ENCODE data around the gene TRIM65. TPM values are rescaled to one million over a fixed set of nuclear protein-coding genes. Genes with fewer than 3 reads are reported as not detected.

Gene TRIM65
- total and polyA plus RNA-seq, 2 of the 13 experiments (the other 11 are each of a cell fraction or from before 2014, with no cell fraction given), result 10.3 to 22.4 TPM

DNA sequence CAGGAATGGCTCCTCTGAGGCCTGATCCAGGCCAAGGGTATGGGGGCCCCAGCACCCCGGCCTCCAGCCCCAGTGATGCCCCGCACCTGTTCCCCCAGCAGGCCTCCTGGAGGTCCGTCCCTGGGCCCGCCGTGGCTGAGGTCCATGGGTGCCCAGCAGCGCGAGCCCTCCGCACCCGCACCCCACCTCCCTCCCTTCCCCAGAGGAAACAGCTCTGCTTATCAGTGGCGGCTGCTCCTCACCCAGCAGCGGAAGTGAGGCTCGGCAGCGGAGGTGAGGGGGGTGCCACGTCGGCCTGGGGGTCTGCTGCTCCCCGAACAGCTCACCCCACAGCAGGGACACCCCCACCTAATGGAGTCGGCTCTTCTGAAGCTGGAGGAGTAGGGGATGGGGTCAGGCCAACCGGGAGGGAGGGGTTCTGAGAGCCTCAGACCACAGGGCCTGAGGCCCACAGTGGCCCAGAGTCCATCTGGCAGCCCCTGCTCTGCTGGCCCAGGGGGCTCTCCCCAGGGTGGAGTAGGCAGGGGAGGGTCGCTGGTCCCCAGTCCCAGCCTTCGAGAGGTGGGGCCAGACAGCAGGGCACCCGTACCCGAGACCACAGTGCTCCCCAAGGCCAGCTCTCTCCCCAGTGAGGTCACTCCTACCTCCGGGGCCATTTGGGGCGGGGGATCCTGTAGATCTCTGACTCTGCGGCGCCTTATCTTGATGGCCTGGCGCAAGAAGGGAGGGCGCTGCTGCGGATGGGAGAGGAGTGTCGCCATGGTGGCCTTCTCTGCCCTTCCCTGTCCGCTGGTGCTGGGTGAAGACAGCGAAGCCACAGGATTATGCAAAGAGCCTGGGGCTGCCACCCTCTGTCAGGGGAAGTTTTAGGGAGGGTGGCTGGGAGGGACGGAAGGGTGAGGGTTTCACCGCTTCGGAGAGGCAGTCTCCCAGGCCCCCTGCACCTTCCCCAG is 52.9 kb downstream of the TRIM65 start, which contains the start of gene UNC13D (continued):
- TF ChIP-seq, protein P1, sequence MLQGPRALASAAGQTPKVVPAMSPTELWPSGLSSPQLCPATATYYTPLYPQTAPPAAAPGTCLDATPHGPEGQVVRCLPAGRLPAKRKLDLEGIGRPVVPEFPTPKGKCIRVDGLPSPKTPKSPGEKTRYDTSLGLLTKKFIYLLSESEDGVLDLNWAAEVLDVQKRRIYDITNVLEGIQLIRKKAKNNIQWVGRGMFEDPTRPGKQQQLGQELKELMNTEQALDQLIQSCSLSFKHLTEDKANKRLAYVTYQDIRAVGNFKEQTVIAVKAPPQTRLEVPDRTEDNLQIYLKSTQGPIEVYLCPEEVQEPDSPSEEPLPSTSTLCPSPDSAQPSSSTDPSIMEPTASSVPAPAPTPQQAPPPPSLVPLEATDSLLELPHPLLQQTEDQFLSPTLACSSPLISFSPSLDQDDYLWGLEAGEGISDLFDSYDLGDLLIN (CRISPR knock-in tag; IDR thresholded peaks at IDR 0.05; ENCODE audit: borderline replicate concordance), result no peak
- TF ChIP-seq ZNF766 (CRISPR knock-in tag; IDR thresholded peaks at IDR 0.05; ENCODE audit: borderline replicate concordance) (0 out of 2 replicates have a peak, but pooled peaks have one; percentile 58), ZFP90 (CRISPR knock-in tag; IDR thresholded peaks at IDR 0.05; ENCODE audit: borderline replicate concordance) (peak; percentile 24; the same call in 1 of the 2 replicates), ZNF510 (CRISPR knock-in tag; IDR thresholded peaks at IDR 0.05; ENCODE audit: low read depth) (0 out of 2 replicates have a peak, but pooled peaks have one; percentile 69), NKX3-1 (CRISPR knock-in tag; IDR thresholded peaks at IDR 0.05) (no peak), MYC (CRISPR knock-in tag; IDR thresholded peaks at IDR 0.05; ENCODE audit: borderline replicate concordance) (peak; percentile 46), YEATS2 (CRISPR knock-in tag; IDR thresholded peaks at IDR 0.05; ENCODE audit: borderline replicate concordance) (peak; percentile 9; the same call in 1 of the 2 replicates), ZNF232 (CRISPR knock-in tag; IDR thresholded peaks at IDR 0.05; ENCODE audit: borderline replicate concordance) (peak; percentile 50; the same call in 1 of the 2 replicates), ZZZ3 (CRISPR knock-in tag; IDR thresholded peaks at IDR 0.05; ENCODE audit: borderline replicate concordance) (no peak)
- TF ChIP-seq, protein P2, sequence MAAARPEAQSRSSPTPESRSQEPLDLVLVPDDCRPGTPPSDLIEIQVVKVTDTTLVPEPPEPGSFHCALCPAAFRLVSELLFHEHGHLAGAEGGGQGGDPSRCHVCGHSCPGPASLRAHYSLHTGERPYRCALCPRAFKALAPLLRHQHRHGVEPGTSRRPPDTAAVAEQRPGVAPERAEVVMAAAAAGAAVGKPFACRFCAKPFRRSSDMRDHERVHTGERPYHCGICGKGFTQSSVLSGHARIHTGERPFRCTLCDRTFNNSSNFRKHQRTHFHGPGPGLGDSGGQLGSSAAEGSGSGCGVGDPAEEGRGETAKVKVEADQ (CRISPR knock-in tag; IDR thresholded peaks at IDR 0.05; ENCODE audit: borderline replicate concordance), result peak; percentile 58; the same call in 1 of the 2 replicates
- TF ChIP-seq, protein P3, sequence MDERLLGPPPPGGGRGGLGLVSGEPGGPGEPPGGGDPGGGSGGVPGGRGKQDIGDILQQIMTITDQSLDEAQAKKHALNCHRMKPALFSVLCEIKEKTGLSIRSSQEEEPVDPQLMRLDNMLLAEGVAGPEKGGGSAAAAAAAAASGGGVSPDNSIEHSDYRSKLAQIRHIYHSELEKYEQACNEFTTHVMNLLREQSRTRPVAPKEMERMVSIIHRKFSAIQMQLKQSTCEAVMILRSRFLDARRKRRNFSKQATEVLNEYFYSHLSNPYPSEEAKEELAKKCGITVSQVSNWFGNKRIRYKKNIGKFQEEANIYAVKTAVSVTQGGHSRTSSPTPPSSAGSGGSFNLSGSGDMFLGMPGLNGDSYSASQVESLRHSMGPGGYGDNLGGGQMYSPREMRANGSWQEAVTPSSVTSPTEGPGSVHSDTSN (CRISPR knock-in tag; IDR thresholded peaks at IDR 0.05), result 0 out of 2 replicates have a peak, but pooled peaks have one; percentile 10
- TF ChIP-seq, protein P4, sequence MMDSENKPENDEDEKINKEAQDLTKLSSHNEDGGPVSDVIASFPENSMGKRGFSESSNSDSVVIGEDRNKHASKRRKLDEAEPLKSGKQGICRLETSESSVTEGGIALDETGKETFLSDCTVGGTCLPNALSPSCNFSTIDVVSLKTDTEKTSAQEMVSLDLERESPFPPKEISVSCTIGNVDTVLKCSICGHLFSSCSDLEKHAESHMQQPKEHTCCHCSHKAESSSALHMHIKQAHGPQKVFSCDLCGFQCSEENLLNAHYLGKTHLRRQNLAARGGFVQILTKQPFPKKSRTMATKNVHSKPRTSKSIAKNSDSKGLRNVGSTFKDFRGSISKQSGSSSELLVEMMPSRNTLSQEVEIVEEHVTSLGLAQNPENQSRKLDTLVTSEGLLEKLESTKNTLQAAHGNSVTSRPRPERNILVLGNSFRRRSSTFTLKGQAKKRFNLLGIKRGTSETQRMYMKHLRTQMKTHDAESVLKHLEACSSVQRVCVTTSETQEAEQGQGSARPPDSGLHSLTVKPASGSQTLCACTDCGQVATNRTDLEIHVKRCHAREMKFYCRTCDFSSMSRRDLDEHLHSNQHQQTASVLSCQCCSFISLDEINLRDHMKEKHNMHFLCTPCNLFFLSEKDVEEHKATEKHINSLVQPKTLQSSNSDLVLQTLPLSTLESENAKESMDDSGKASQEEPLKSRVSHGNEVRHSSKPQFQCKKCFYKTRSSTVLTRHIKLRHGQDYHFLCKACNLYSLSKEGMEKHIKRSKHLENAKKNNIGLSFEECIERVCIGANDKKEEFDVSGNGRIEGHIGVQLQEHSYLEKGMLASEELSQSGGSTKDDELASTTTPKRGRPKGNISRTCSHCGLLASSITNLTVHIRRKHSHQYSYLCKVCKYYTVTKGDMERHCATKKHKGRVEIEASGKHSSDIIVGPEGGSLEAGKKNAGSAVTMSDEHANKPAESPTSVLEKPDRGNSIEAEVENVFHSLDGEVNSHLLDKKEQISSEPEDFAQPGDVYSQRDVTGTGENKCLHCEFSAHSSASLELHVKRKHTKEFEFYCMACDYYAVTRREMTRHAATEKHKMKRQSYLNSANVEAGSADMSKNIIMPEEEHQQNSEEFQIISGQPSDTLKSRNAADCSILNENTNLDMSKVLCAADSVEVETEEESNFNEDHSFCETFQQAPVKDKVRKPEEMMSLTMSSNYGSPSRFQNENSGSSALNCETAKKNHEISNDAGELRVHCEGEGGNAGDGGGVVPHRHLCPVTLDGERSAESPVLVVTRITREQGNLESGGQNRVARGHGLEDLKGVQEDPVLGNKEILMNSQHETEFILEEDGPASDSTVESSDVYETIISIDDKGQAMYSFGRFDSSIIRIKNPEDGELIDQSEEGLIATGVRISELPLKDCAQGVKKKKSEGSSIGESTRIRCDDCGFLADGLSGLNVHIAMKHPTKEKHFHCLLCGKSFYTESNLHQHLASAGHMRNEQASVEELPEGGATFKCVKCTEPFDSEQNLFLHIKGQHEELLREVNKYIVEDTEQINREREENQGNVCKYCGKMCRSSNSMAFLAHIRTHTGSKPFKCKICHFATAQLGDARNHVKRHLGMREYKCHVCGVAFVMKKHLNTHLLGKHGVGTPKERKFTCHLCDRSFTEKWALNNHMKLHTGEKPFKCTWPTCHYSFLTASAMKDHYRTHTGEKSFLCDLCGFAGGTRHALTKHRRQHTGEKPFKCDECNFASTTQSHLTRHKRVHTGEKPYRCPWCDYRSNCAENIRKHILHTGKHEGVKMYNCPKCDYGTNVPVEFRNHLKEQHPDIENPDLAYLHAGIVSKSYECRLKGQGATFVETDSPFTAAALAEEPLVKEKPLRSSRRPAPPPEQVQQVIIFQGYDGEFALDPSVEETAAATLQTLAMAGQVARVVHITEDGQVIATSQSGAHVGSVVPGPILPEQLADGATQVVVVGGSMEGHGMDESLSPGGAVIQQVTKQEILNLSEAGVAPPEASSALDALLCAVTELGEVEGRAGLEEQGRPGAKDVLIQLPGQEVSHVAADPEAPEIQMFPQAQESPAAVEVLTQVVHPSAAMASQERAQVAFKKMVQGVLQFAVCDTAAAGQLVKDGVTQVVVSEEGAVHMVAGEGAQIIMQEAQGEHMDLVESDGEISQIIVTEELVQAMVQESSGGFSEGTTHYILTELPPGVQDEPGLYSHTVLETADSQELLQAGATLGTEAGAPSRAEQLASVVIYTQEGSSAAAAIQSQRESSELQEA (CRISPR knock-in tag; IDR thresholded peaks at IDR 0.05; ENCODE audit: not compliant biosample characterization), result peak; percentile 78
- TF ChIP-seq, protein P5, sequence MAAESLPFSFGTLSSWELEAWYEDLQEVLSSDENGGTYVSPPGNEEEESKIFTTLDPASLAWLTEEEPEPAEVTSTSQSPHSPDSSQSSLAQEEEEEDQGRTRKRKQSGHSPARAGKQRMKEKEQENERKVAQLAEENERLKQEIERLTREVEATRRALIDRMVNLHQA (CRISPR knock-in tag; IDR thresholded peaks at IDR 0.05), result no peak

All from HepG2 (cell line).